ENCODE data around the gene KDF1. TPM values are rescaled to one million over a fixed set of nuclear protein-coding genes. Genes with fewer than 3 reads are reported as not detected.

Gene KDF1
- total and polyA plus RNA-seq, 8 donors = 7.2 to 13.7 (median 9.2) TPM

DNA sequence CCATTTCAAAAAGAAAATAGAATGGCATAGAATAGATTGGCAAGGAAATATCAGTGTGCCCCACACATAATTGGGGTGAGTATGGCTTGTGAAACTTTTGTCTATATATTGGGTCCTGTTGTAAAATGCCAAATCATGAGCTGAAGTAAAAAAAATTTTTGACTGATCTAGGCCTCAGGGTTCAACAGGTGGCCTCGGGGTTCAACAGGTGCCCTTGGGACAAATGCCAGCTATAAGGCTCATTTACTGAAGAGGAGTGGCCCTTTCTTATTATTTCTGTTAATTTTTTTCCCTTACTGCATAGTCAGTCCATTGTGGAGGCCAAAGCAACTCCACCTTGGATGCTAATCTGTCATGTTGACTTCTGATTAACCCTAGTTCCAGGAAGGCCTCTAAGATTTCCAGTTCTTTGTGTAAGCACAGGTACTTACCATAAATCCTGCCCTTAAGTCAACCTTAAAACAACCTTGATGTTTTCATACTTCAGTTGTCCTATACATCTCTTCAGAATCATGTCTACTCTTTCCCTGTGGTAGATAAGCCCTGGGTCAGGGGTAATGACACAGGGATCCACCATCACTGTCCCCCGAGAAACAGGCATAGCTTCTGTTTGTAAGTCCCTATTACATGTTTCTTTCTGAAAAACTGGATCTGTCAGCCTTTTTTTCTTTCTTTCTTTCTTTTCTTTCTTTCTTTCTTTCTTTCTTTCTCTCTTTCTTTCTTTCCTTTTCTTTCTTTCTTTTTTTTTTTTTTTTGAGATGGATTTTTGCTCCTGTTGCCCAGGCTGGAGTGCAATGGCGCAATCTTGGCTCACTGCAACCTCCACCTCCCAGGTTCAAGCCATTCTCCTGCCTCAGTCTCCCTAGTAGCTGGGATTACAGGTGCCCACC is 16.6 kb upstream of the KDF1 start:
- DNase-seq (no peak), FAIRE-seq (no peak), ATAC-seq (peak in 3 of 4 donors; percentile 24 to 80 (median 73))
- TF ChIP-seq, protein P1, sequence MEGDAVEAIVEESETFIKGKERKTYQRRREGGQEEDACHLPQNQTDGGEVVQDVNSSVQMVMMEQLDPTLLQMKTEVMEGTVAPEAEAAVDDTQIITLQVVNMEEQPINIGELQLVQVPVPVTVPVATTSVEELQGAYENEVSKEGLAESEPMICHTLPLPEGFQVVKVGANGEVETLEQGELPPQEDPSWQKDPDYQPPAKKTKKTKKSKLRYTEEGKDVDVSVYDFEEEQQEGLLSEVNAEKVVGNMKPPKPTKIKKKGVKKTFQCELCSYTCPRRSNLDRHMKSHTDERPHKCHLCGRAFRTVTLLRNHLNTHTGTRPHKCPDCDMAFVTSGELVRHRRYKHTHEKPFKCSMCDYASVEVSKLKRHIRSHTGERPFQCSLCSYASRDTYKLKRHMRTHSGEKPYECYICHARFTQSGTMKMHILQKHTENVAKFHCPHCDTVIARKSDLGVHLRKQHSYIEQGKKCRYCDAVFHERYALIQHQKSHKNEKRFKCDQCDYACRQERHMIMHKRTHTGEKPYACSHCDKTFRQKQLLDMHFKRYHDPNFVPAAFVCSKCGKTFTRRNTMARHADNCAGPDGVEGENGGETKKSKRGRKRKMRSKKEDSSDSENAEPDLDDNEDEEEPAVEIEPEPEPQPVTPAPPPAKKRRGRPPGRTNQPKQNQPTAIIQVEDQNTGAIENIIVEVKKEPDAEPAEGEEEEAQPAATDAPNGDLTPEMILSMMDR (IDR thresholded peaks at IDR 0.05) = no peak
- H3K27ac ChIP-seq = peak overlapping the region in 1 of 4 donors; percentile 8
- no peak overlapping the region for H3K4me3 ChIP-seq
- no peaks in the 10 kb centered on the region for H3K27me3 ChIP-seq
- H3K36me3 ChIP-seq = no peaks in the 10 kb centered on the region
- peaks cover 0 to 7% (median 0%) of the 10 kb centered on the region in 3 donors for H3K4me1 ChIP-seq
- 66 to 73% methylated on average over 3 of the region's 3 CpGs for WGBS, 2 donors
- no peaks in the 10 kb centered on the region for H3K9me3 ChIP-seq
- intact Hi-C loops (cut with DNase I) = no loop called here

DNA sequence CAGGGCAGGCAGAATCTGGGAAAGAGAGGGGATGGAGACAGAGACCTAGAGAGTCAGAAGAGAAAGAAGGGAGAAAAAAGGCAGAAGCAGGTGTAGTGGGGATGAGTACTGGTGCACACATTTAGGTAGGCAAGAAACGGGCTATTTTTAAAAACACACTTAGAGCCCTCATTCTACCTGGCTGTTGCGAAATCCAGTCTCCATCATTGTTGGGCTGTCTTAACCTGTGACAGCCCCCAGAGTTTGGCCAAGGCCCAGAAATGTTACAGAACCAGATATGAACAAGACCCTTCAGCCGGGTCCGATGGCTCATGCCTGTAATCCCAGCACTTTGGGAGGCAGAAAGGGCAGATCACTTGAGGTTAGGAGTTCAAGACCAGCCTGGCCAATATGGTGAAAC is 12.6 kb upstream of the KDF1 start:
- DNase-seq = no peak
- intact Hi-C loops (cut with DNase I) = no loop called here
- H3K27ac ChIP-seq = no peak overlapping the region
- ATAC-seq = no peak
- 87 to 93% methylated on average over 4 of the region's 4 CpGs for WGBS, 2 donors
- H3K27me3 ChIP-seq = no peaks in the 10 kb centered on the region
- H3K9me3 ChIP-seq = no peaks in the 10 kb centered on the region
- no peak overlapping the region for H3K4me3 ChIP-seq
- TF ChIP-seq, protein P1 (IDR thresholded peaks at IDR 0.05) = no peak
- peaks cover 0 to 7% (median 0%) of the 10 kb centered on the region in 3 donors for H3K4me1 ChIP-seq
- no peaks in the 10 kb centered on the region for H3K36me3 ChIP-seq
- no peak for FAIRE-seq

DNA sequence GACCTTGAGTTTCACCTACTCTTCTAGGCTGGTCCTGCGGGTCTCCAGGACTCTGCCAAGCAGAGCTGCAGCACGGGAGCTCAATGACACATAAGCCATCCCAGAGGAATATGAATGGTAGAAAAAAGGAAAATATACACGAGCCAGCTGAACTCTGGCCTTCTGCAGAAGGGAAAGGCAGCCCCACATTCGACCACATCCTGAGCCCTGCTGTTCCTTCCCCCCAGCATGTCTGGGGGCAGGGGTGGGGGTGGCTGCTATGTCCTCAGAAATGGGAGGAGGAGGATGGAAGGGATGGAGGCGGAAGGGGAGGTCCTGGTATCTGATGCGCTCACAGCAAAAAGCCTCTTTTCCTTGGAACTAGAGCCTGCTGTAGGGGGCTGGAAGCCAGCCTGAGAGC is 12.1 kb upstream of the KDF1 start:
- ATAC-seq (peak in 1 of 4 donors; percentile 44), DNase-seq (peak in 1 of 6 donors; percentile 13), FAIRE-seq (no peak)
- H3K9me3 ChIP-seq = no peaks in the 10 kb centered on the region
- H3K27ac ChIP-seq = no peak overlapping the region
- peaks cover 0 to 7% (median 0%) of the 10 kb centered on the region in 3 donors for H3K4me1 ChIP-seq
- WGBS, 2 donors = 49 to 51% methylated on average over 6 of the region's 6 CpGs
- intact Hi-C loops (cut with DNase I) = no loop called here
- TF ChIP-seq, protein P1 (IDR thresholded peaks at IDR 0.05) = no peak
- no peak overlapping the region for H3K4me3 ChIP-seq
- no peaks in the 10 kb centered on the region for H3K27me3 ChIP-seq
- H3K36me3 ChIP-seq = no peaks in the 10 kb centered on the region

DNA sequence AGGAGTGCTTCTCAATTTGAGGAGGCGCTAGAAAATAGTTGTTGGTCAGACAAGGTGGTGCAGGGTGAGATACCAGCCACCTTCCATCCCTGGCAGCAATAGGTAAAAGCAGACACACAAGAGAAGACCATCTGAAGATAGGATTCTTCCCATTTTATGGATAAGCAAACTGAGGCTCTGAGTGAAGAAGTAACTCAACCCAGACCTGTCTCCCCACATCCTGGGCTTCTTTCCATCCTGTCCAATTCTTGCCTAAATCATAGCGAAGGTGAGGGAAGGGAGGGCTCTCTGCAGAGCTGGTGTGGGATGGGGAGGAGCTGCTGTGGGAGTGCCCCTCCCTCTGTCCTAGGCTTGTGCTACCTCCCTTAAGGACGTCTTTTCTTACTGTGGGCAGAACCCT is 11.3 kb upstream of the KDF1 start:
- TF ChIP-seq, protein P1 (IDR thresholded peaks at IDR 0.05) = no peak
- no peak for DNase-seq
- no peaks in the 10 kb centered on the region for H3K36me3 ChIP-seq
- H3K4me3 ChIP-seq = no peak overlapping the region
- H3K4me1 ChIP-seq = peaks cover 0 to 4% (median 0%) of the 10 kb centered on the region in 3 donors
- H3K27ac ChIP-seq = no peak overlapping the region
- 83 to 85% methylated on average over 3 of the region's 3 CpGs for WGBS, 2 donors
- intact Hi-C loops (cut with DNase I) = no loop called here
- H3K9me3 ChIP-seq = no peaks in the 10 kb centered on the region
- ATAC-seq = no peak
- H3K27me3 ChIP-seq = no peaks in the 10 kb centered on the region
- no peak for FAIRE-seq

DNA sequence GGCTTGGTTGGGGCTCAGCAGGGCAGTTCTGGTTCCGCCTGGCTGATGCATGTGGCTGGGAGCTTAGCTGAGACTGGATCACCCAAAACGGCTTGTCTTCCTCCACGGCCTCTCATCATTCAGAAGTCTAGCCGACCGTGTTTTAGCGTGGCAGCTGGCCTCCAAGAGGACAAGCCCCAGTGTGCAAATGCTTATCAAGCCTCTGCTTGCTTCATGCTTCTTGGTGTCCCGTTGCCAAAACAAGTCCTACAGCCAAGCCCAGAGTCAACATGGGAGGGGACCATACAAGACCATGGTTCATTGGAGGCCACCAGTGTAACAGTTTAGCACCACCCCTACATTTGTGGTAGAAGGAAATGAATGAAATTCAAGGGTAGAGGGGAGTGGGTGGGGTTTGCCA is 10.5 kb upstream of the KDF1 start:
- Histone ChIP-seq H3K4me3 (no peak overlapping the region), H3K9me3 (no peaks in the 10 kb centered on the region), H3K36me3 (no peaks in the 10 kb centered on the region), H3K27ac (no peak overlapping the region), H3K4me1 (no peaks in the 10 kb centered on the region), H3K27me3 (no peaks in the 10 kb centered on the region)
- peak in 1 of 6 donors; percentile 12 for DNase-seq
- WGBS, 2 donors = 60 to 69% methylated on average over 7 of the region's 7 CpGs
- no peak for FAIRE-seq
- TF ChIP-seq, protein P1 (IDR thresholded peaks at IDR 0.05) = no peak
- ATAC-seq = peak in 2 of 4 donors; percentile 14 to 39
- intact Hi-C loops (cut with DNase I) = no loop called here

Measured in pancreas (tissue), 10 donors.